Mammary epithelial cell (primary cell): ENCODE measurements around the gene TMEM45B.

Experiments used
- EZH2 ChIP-seq: IDR thresholded peaks from 2 replicates; pipeline ENCODE4 v1.6.1; 2012; ENCODE audit warnings: low read length, inconsistent platforms, borderline replicate concordance
- TF ChIP-seq, protein P1 (sequence below), 2 donors: IDR thresholded peaks in 1 of 2; conservative IDR thresholded peaks in 1 of 2; 2 replicates each; pipeline ENCODE4 v1.5.1; 2011 to 2012; ENCODE audit warnings: inconsistent platforms in 2 of 2, low read length in 2 of 2, mild to moderate bottlenecking in 2 of 2, control low read depth in 1 of 2, low read depth in 1 of 2; ENCODE audit not compliant: insufficient read depth in 1 of 2; ENCODE audit errors: extremely low read depth in 1 of 2

DNA sequence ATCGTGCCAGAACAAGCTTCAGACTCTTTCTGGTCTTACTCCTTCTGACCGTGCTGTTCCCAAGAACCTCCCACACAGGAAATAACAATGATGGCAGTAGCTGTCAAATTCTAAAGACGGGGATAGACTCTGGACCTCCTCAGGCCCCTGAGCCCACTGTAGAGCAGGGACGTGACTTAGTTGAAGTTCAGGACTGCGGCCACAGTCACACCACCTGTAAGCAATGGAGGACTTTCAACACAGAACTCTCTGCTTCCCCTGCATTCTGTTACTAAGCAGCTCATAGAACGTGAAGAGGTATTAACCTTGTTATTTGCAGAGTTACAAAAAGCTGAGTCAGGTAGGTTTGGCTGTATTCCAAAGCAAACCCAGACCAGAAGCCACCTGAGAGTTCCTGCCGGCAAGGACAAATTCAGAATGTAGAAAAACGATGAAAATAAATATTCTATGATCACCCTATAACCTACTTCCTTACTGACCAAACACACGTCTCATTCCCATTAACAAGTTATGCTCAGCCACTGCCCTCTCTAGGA is 12.7 kb downstream of the TMEM45B start:
- TF ChIP-seq, protein P1, sequence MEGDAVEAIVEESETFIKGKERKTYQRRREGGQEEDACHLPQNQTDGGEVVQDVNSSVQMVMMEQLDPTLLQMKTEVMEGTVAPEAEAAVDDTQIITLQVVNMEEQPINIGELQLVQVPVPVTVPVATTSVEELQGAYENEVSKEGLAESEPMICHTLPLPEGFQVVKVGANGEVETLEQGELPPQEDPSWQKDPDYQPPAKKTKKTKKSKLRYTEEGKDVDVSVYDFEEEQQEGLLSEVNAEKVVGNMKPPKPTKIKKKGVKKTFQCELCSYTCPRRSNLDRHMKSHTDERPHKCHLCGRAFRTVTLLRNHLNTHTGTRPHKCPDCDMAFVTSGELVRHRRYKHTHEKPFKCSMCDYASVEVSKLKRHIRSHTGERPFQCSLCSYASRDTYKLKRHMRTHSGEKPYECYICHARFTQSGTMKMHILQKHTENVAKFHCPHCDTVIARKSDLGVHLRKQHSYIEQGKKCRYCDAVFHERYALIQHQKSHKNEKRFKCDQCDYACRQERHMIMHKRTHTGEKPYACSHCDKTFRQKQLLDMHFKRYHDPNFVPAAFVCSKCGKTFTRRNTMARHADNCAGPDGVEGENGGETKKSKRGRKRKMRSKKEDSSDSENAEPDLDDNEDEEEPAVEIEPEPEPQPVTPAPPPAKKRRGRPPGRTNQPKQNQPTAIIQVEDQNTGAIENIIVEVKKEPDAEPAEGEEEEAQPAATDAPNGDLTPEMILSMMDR (conservative IDR thresholded peaks at IDR 0.05 in 1 of 2, IDR thresholded peaks at IDR 0.05 in 1 of 2; ENCODE audit: extremely low read depth in 1 of 2, insufficient read depth in 1 of 2, low read depth in 1 of 2, low read length in 2 of 2), result no peak
- no peak for TF ChIP-seq EZH2
